ENCODE results near the gene B3GALNT1.

B3GALNT1 gene

DNA sequence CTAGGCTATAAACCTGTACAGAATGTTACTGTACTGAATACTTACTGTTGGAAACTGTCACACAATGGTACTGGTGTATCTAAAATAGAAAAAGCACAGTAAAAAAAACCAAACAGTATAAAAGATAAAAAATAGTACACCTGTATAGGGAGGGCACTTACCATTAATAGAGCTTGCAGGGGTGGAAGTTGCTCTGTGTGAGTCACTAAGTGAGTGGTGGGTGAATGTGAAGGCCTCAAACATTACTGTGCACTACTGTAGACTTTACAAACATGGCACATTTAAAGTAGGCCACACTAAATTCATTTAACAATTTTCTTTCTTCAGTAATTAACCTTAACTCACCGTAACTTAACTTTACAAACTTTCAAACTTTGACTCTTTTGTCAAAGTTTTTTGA, 22.0 kb downstream of the B3GALNT1 start:
- CTCF ChIA-PET, result no interaction called here

DNA sequence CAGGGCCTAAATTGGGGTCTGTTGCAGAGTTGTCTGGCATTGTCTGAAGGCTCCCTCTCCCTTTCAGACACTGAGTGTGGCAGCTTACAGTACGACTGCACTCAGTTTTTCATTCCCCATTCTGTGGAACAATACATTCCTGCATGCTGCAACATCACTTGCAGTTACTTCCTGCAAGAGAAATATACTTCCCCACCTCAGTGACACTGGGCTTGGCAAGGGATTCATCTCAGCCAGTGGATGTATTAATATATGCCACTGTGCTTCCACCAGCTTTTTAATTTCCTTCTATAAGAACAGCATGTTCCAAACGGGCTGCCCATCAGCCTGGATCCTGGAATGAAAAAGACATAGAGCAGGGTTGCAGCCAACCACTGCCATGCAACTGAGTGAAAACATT, 23.1 kb downstream of the B3GALNT1 start:
- CTCF ChIA-PET, result interaction anchor here (0.5 kb wide), 1 partner anchor 162 kb away, joined by 3 read pairs; no protein-coding TSS in a partner anchor
- TF ChIP-seq, protein P1, sequence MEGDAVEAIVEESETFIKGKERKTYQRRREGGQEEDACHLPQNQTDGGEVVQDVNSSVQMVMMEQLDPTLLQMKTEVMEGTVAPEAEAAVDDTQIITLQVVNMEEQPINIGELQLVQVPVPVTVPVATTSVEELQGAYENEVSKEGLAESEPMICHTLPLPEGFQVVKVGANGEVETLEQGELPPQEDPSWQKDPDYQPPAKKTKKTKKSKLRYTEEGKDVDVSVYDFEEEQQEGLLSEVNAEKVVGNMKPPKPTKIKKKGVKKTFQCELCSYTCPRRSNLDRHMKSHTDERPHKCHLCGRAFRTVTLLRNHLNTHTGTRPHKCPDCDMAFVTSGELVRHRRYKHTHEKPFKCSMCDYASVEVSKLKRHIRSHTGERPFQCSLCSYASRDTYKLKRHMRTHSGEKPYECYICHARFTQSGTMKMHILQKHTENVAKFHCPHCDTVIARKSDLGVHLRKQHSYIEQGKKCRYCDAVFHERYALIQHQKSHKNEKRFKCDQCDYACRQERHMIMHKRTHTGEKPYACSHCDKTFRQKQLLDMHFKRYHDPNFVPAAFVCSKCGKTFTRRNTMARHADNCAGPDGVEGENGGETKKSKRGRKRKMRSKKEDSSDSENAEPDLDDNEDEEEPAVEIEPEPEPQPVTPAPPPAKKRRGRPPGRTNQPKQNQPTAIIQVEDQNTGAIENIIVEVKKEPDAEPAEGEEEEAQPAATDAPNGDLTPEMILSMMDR (conservative IDR thresholded peaks at IDR 0.05; ENCODE audit: low read depth), result no peak
- POLR2A ChIA-PET (ENCODE audit: low non-redundant PET), result no interaction called here
- DNase-seq (ENCODE audit: low spot score), result no peak
- no peak overlapping the region for H3K27ac ChIP-seq

More for the DNA sequence above, 22.0 kb downstream of the B3GALNT1 start:
- POLR2A ChIA-PET (ENCODE audit: low non-redundant PET), result no interaction called here
- H3K27ac ChIP-seq, result no peak overlapping the region
- TF ChIP-seq, protein P1 (conservative IDR thresholded peaks at IDR 0.05; ENCODE audit: low read depth), result no peak
- no peak for DNase-seq (ENCODE audit: low spot score)

DNA sequence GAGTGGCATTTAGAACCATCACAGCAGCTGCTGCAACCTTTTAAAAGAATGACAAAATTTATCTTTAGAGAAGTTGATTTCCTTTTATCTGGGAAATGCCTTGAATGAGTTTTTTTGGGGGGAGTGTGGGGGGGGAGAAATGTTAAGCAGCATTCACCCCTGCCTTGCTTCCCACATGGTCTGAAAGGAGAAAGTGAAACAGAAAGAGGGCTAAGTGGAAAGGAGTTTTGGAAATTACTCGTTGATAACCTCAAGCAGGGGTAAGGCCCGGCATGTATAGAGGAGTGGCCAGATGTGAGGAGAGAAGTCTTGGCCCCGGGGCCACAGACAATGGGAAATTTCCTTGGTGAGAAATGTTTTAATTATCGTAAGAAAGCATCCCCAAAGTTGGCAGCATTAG, 23.5 kb downstream of the B3GALNT1 start:
- no peak overlapping the region for H3K27ac ChIP-seq
- TF ChIP-seq, protein P1 (conservative IDR thresholded peaks at IDR 0.05; ENCODE audit: low read depth), result no peak
- no peak for DNase-seq (ENCODE audit: low spot score)
- ChIA-PET POLR2A (ENCODE audit: low non-redundant PET) (no interaction called here), CTCF (no interaction called here)

DNA sequence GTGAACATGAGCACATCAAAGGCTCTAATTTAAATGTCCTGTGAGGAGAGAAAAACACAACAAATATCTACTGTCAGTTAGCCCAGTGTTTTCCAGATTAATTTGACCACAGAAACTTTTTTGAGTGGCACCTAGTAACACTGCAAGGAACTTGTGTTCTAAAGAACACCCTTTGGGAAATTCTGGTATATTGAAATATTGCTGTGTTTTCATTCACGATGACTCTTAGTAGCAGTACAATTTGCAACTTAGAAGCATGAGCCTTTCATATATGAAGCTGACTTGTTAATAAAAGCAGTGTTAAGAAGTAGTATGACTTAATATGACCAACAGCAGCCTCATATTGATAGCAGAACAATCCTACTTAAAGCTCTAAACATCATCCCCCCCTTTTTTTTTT, 32.0 kb downstream of the B3GALNT1 start:
- ChIA-PET CTCF (no interaction called here), POLR2A (ENCODE audit: low non-redundant PET) (no interaction called here)
- H3K27ac ChIP-seq, result no peak overlapping the region
- TF ChIP-seq, protein P1 (conservative IDR thresholded peaks at IDR 0.05; ENCODE audit: low read depth), result no peak
- no peak for DNase-seq (ENCODE audit: low spot score)

DNA sequence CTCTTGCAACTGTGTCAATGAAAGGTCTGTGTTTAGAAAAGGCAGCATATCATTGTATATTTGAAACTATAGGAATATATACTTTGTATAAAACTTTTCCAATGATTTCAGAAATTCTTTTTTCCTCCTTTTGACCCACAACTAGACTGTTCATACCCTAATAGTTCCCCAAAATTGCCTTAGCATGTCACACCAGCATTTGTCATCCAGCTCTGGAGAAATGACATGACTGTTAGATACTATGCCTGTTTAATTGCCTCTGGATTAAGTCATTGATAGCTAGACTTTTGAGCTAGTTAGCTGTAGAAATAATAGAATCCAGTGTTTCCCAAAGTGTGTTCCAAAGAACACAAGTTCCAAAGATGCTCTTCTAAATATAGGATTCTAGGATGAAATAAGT, 32.4 kb downstream of the B3GALNT1 start:
- ChIA-PET POLR2A (ENCODE audit: low non-redundant PET) (no interaction called here), CTCF (no interaction called here)
- no peak for DNase-seq (ENCODE audit: low spot score)
- TF ChIP-seq, protein P1 (conservative IDR thresholded peaks at IDR 0.05; ENCODE audit: low read depth), result no peak
- no peak overlapping the region for H3K27ac ChIP-seq

DNA sequence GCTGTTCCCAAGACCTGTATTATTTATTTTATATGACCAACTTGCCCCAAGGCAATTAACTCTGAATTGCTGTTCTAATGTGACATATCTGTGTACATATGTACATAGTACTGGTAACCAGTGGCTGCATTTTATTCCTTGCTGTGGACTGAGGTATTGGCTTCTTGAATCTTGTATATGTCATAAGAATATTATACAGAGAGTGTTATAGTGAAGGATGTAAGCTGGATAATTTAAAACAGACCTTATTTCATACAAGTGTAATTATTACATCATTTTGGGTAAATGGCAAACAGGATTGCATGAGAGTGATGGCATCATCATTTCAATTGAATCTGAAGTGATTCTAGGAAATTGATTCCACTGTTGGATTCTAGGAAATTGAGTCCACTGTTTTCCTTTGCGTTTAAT, 32.9 kb downstream of the B3GALNT1 start:
- ChIA-PET CTCF (interaction anchor here (0.8 kb wide), 1 partner anchor 1314 kb away, joined by 3 read pairs; no protein-coding TSS in a partner anchor), POLR2A (ENCODE audit: low non-redundant PET) (no interaction called here)
- no peak for DNase-seq (ENCODE audit: low spot score)
- H3K27ac ChIP-seq, result no peak overlapping the region
- TF ChIP-seq, protein P1 (conservative IDR thresholded peaks at IDR 0.05; ENCODE audit: low read depth), result no peak
